GM12892 (cell line): ENCODE results near the gene SH3RF3.

Experiments
- POLR2A ChIP-seq: IDR thresholded peaks from 2 replicates; pipeline ENCODE4 v1.6.1; 2011; ENCODE audit warnings: low read depth, low read length, control low read depth
- POLR2AphosphoS5 ChIP-seq: IDR thresholded peaks from 2 replicates; pipeline ENCODE4 v1.6.1; 2011; ENCODE audit warnings: low read depth, low read length, control low read depth

- TF ChIP-seq POLR2AphosphoS5 (no peak), POLR2A (no peak)
Observed at GRCh38 chr2:109248590-109248989, 119.6 kb downstream of the SH3RF3 start.
